Upper lobe of right lung (tissue), 1 donor: Measurements from ENCODE around the gene RBBP4. TPM values are rescaled to one million over a fixed set of nuclear protein-coding genes. Genes with fewer than 3 reads are reported as not detected.
"Not testable (repeated sequence)": the region's sequence is repeated elsewhere in the genome, so short reads cannot be mapped to it uniquely, and the experiment has no call there.

Experiments
- ATAC-seq: fragments of 200-7000 bp; cut with Tn5 transposase; one replicate; pipeline ENCODE4 v1.9.1; 2020; ENCODE audit warnings: mild to moderate bottlenecking, moderate library complexity
- DNase-seq: peaks from one replicate; pipeline ENCODE4 v3.0.0-alpha.2; 2020
- H3K27ac ChIP-seq: fragments of 200-600 bp; one replicate; pipeline ENCODE4 v1.8.0; 2022
- H3K27me3 ChIP-seq: fragments of 200-600 bp; one replicate; pipeline ENCODE4 v1.8.0; 2022; ENCODE audit warnings: mild to moderate bottlenecking
- H3K36me3 ChIP-seq: fragments of 200-600 bp; one replicate; pipeline ENCODE4 v1.8.0; 2022
- H3K4me1 ChIP-seq: fragments of 200-600 bp; one replicate; pipeline ENCODE4 v1.8.0; 2022
- H3K4me3 ChIP-seq: fragments of 200-600 bp; one replicate; pipeline ENCODE4 v1.8.0; 2022; ENCODE audit warnings: mild to moderate bottlenecking
- H3K9me3 ChIP-seq: fragments of 200-600 bp; one replicate; pipeline ENCODE4 v1.8.0; 2022
- intact Hi-C: fragments of 100-400 bp; cut with DNase I; formaldehyde crosslinking; loops from one replicate; pipeline ENCODE4 v1.11.0; 2022
- total RNA-seq: library from RNA; stranded (reverse); fragmentation: NEBNext Ultra II Directional; extraction: Animal tissue kit (Norgen Biotek cat#: 25700); gene quantifications from one replicate; pipeline ENCODE4 v1.2.1, GENCODE V29; 2021
- TF ChIP-seq, protein P1 (sequence below): fragments of 200-600 bp; IDR thresholded peaks from one replicate; pipeline ENCODE4 v1.8.0; 2022; ENCODE audit warnings: antibody characterized with exemption
- donor health status: DM: no; HTN: yes; CAD: no; lungs with severe emphysema.

The RBBP4 gene
- total RNA-seq, 1 donor from 2014 or later: 156 TPM

DNA sequence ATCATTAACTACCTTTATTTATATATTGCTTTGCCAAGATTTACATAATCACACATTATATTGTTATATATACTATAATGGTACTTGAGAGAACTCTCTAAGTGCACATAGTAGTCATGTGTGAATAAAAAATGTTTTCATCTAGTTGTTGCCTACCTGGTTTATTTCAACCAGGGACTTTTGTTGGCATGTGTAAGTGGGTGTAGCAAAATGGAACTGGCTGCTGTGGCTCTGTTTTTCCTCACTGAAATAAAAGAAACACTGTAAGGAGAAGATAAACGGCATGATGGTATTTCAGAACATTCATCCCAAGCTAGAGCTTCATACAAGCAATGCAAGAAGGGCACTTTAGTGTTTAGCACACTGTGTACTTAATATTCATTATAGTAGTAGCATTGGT is 14.9 kb downstream of the RBBP4 start:
- H3K4me1 ChIP-seq: no peaks in the 10 kb centered on the region
- H3K27me3 ChIP-seq: no peaks in the 10 kb centered on the region
- DNase-seq (no peak), ATAC-seq (no peak)
- peaks cover 97% of the 10 kb centered on the region for H3K36me3 ChIP-seq
- H3K9me3 ChIP-seq: no peaks in the 10 kb centered on the region
- no peak overlapping the region for H3K4me3 ChIP-seq
- intact Hi-C loops: no loop called here
- TF ChIP-seq, protein P1, sequence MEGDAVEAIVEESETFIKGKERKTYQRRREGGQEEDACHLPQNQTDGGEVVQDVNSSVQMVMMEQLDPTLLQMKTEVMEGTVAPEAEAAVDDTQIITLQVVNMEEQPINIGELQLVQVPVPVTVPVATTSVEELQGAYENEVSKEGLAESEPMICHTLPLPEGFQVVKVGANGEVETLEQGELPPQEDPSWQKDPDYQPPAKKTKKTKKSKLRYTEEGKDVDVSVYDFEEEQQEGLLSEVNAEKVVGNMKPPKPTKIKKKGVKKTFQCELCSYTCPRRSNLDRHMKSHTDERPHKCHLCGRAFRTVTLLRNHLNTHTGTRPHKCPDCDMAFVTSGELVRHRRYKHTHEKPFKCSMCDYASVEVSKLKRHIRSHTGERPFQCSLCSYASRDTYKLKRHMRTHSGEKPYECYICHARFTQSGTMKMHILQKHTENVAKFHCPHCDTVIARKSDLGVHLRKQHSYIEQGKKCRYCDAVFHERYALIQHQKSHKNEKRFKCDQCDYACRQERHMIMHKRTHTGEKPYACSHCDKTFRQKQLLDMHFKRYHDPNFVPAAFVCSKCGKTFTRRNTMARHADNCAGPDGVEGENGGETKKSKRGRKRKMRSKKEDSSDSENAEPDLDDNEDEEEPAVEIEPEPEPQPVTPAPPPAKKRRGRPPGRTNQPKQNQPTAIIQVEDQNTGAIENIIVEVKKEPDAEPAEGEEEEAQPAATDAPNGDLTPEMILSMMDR: no peak
- no peak overlapping the region for H3K27ac ChIP-seq

DNA sequence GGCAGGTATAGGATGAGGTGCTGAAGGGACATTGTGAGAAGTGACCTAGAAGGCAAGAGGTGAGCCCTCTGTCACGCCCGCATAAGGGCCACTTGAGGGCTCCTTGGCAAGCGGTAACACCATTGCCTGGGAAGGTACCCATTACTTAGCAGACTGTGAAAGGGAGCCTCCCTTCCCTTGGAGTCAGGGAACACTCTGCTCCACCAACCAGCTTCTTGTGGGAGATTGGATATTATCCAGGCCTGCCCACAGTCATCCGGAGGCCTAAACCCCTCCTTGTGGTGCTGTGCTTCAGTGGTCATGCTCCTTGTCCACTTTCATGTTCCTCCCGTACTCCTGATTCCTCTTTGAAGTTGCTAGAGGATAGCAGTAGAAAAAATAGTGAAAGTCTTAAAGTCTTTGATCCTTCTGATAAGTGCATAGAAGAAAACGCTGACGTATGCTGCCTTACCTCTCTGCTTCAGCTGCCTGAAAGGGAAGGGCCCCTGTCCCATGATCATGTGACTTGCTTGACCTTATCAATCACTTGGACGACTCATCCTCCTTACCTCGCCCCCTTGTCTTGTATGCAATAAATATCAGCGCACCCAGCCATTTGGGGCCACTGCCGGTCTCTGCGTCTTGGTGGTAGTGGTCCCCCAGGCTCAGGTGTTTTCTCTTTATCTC is 16.0 kb downstream of the RBBP4 start:
- Histone ChIP-seq H3K36me3 (peaks cover 99% of the 10 kb centered on the region), H3K27ac (no peak overlapping the region), H3K27me3 (no peaks in the 10 kb centered on the region), H3K9me3 (no peaks in the 10 kb centered on the region), H3K4me3 (no peak overlapping the region), H3K4me1 (no peaks in the 10 kb centered on the region)
- DNase-seq: peak; percentile 78
- intact Hi-C loops: no loop called here
- peak; percentile 80 for ATAC-seq
- TF ChIP-seq, protein P1: no peak

DNA sequence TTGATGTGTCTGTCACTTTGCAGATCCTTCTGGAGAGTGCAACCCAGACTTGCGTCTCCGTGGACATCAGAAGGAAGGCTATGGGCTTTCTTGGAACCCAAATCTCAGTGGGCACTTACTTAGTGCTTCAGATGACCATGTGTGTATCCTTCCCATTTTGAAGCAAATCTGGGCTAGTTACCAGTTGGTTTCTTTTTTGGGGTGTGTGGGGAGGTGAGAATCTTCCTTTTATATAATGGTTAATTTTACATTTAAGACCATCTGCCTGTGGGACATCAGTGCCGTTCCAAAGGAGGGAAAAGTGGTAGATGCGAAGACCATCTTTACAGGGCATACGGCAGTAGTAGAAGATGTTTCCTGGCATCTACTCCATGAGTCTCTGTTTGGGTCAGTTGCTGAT is 17.7 kb downstream of the RBBP4 start:
- peaks cover 99% of the 10 kb centered on the region for H3K36me3 ChIP-seq
- intact Hi-C loops, DNase-seq: not testable (repeated sequence)

DNA sequence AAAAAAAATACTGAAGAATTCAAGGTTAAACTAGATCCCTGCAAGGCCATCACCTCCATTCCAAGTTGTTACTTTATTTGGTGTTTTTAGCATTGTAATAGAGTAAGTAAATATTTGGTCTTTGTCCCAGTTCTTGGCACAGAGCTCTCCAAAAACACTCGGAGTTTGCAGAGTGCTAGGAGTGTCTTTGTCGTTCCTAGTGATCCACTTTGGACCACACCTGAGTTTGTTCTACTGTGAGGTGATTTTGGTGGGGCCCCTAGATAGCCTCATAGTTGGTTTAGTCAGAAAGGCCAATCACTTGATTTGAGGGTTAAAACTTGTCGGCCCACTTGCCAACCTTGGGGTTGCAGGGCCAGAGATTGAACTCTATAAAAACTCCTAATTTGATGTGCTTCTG is 25.9 kb downstream of the RBBP4 start:
- H3K36me3 ChIP-seq: peaks cover 94% of the 10 kb centered on the region
- H3K27me3 ChIP-seq: no peaks in the 10 kb centered on the region
- intact Hi-C loops: no loop called here
- H3K27ac ChIP-seq: no peak overlapping the region
- DNase-seq (no peak), ATAC-seq (peak; percentile 88)
- H3K4me3 ChIP-seq: no peak overlapping the region
- H3K9me3 ChIP-seq: no peaks in the 10 kb centered on the region
- peaks cover 13% of the 10 kb centered on the region for H3K4me1 ChIP-seq
- TF ChIP-seq, protein P1: no peak

More for the DNA sequence above, 17.7 kb downstream of the RBBP4 start:
- not testable (repeated sequence) for H3K4me1 ChIP-seq, H3K9me3 ChIP-seq, H3K27ac ChIP-seq, ATAC-seq, H3K4me3 ChIP-seq, H3K27me3 ChIP-seq

DNA sequence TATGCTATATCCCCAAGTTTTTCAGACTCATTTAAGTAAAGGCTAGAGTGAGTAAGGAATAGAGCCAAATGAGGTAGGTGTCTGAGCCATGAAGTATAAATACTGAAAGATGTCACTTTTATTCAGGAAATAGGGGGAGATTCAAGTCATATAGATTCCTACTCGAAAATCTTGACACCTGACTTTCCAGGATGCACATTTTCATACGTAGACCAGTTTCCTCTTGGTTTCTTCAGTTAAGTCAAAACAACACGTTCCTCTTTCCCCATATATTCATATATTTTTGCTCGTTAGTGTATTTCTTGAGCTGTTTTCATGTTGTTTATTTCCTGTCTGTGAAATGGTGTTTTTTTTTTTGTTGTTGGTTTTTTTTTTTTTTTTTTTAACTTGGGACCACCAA is 29.0 kb downstream of the RBBP4 start:
- intact Hi-C loops: not testable (repeated sequence)

DNA sequence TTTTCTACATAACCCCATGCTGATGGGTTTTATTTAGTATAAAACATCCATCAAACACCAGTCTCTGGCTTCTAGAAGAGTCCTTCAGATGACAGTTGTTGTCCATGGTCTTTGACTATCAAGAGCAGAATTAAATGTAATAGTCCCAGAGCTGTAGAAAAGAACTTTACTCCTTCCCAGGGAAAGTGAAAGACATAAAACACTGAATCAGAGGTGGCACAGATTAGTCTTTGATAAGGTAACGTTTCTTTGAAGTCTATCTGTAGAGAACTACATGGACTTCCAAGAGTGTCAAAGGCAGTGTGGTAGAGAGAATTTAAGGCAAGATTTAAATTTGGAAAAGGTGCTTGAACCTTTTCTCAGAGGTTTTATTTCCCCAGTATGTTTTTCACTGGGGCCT is 29.6 kb downstream of the RBBP4 start:
- H3K4me3 ChIP-seq: no peak overlapping the region
- H3K4me1 ChIP-seq: peaks cover 29% of the 10 kb centered on the region
- intact Hi-C loops: no loop called here
- DNase-seq (no peak), ATAC-seq (no peak)
- no peaks in the 10 kb centered on the region for H3K9me3 ChIP-seq
- peak overlapping the region; percentile 15 for H3K27ac ChIP-seq
- TF ChIP-seq, protein P1: no peak
- no peaks in the 10 kb centered on the region for H3K27me3 ChIP-seq
- peaks cover 84% of the 10 kb centered on the region for H3K36me3 ChIP-seq

More for the DNA sequence above, 29.0 kb downstream of the RBBP4 start:
- Histone ChIP-seq H3K4me1 (peaks cover 29% of the 10 kb centered on the region), H3K36me3 (peaks cover 84% of the 10 kb centered on the region)
- not testable (repeated sequence) for H3K27me3 ChIP-seq, H3K4me3 ChIP-seq, DNase-seq, ATAC-seq, H3K27ac ChIP-seq, H3K9me3 ChIP-seq

DNA sequence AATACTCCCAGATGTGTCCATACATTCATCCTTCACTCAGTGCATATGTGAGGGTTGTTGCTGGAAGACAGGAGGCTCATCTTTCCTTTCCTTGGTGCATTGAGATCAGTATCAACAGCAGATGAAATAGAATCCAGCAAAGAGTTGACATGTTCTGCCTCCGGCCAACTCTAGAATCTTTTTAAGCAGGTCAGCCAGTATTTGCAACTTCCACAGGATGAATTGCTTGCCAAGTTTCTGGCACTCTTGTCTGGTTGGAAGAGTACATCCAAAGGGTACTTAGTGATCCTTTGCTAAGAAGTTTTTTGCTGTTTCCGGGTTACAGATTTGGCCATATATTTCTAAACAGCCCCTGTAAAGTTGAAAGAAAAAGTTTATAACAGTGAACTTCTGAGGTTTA is 30.5 kb downstream of the RBBP4 start:
- TF ChIP-seq, protein P1: no peak
- intact Hi-C loops: no loop called here
- no peak for DNase-seq
- Histone ChIP-seq H3K4me1 (peaks cover 29% of the 10 kb centered on the region), H3K36me3 (peaks cover 84% of the 10 kb centered on the region), H3K4me3 (no peak overlapping the region), H3K27me3 (no peaks in the 10 kb centered on the region), H3K27ac (peak overlapping the region; percentile 49), H3K9me3 (no peaks in the 10 kb centered on the region)
- peak; percentile 60 for ATAC-seq
